HCT116 (cell line): ENCODE measurements around the gene HMGCLL1. TPM values are rescaled to one million over a fixed set of nuclear protein-coding genes. Genes with fewer than 3 reads are reported as not detected.

Source experiments
- ATAC-seq: fragments of 200-7000 bp; cut with Tn5 transposase; 2 replicates; pipeline ENCODE4 v1.9.1; 2020; ENCODE audit warnings: mild to moderate bottlenecking, moderate library complexity
- BruUV-seq: library from RNA; stranded (reverse); fragments of 400-500 nt; replicated peaks from 2 replicates; lab custom pipeline; 2021; lab: Mats Ljungman, UMichigan
- CTCF ChIA-PET: fragments of 300-600 bp; sonication (Branson Sonifier 250); formaldehyde crosslinking; loops from one replicate; lab custom pipeline; 2021; ENCODE audit warnings: antibody characterized with exemption; lab: Charles Lee
- POLR2A ChIA-PET: fragments of 300-600, 350-600 bp; sonication (Branson Sonifier 250); formaldehyde crosslinking; loops from one replicate; lab custom pipeline; 2021; ENCODE audit warnings: antibody characterized with exemption; lab: Charles Lee
- RAD21 ChIA-PET, 2 experiments: fragments of 300-600 bp; sonication (Branson Sonifier 250); formaldehyde crosslinking; loops; one replicate each; lab custom pipeline; 2023; ENCODE audit warnings: low total read pairs in 2 of 2; ENCODE audit not compliant: uncharacterized antibody in 2 of 2, unreplicated experiment in 2 of 2, low non-redundant PET in 1 of 2; lab: Charles Lee
- DNase-seq: peaks from one replicate; pipeline ENCODE4 v3.0.0-alpha.2; 2010; ENCODE audit warnings: low read depth, low spot score
- H2AFZ ChIP-seq: fragments of 200-600 bp; shearing (Covaris generic), sonication (generic); 2 replicates; pipeline ENCODE4 v1.6.1; 2017; ENCODE audit warnings: low read depth, mixed run types, mixed read lengths, antibody characterized with exemption, low read length; ENCODE audit not compliant: poor library complexity, severe bottlenecking
- H3K27ac ChIP-seq: 2 replicates; pipeline ENCODE4 v1.5.1; 2012; ENCODE audit warnings: low read depth, low read length
- H3K27me3 ChIP-seq: fragments of 200-600 bp; sonication (generic); 2 replicates; pipeline ENCODE4 v1.6.1; 2016; ENCODE audit warnings: mixed run types, low read length, mixed read lengths; ENCODE audit not compliant: insufficient read depth
- H3K36me3 ChIP-seq, 2 experiments: fragments of 200-500 bp in 1 of 2; fragments of 200-600 bp in 1 of 2; sonication (Bioruptor generic) in 1 of 2; sonication (generic) in 1 of 2; 2 replicates each; pipeline versions ENCODE4 v1.5.1 to v1.6.1; 2014 to 2016; ENCODE audit warnings: low read length in 2 of 2, inconsistent platforms in 1 of 2, mixed read lengths in 1 of 2, mixed run types in 1 of 2; ENCODE audit not compliant: insufficient read depth in 2 of 2, control insufficient read depth in 1 of 2
- H3K4me1 ChIP-seq, 2 experiments: fragments of 200-600 bp in 1 of 2; sonication (generic) in 1 of 2; 2 replicates each; pipeline versions ENCODE4 v1.5.1 to v1.6.1; 2012 to 2017; ENCODE audit warnings: low read length in 2 of 2, inconsistent platforms in 1 of 2, mild to moderate bottlenecking in 1 of 2, mixed read lengths in 1 of 2, mixed run types in 1 of 2, moderate library complexity in 1 of 2; ENCODE audit not compliant: insufficient read depth in 2 of 2, control insufficient read depth in 1 of 2
- H3K4me2 ChIP-seq: fragments of 200-600 bp; sonication (generic); 2 replicates; pipeline ENCODE4 v1.6.1; 2017; ENCODE audit warnings: mixed run types, low read length, mixed read lengths
- H3K4me3 ChIP-seq, 2 experiments: fragments of 200-600 bp in 1 of 2; sonication (generic) in 1 of 2; replicated peaks in 1 of 2; 2 replicates each; pipeline ENCODE4 v1.5.1; 2011 to 2016; ENCODE audit warnings: low read length in 2 of 2, control low read depth in 1 of 2, low read depth in 1 of 2, mild to moderate bottlenecking in 1 of 2, mixed read lengths in 1 of 2, mixed run types in 1 of 2
- H3K79me2 ChIP-seq: fragments of 200-600 bp; sonication (generic); 2 replicates; pipeline ENCODE4 v1.6.1; 2017; ENCODE audit warnings: mild to moderate bottlenecking, mixed run types, low read length, moderate library complexity, mixed read lengths; ENCODE audit not compliant: insufficient read depth
- H3K9ac ChIP-seq: fragments of 200-600 bp; sonication (generic); 2 replicates; pipeline ENCODE4 v1.6.1; 2016; ENCODE audit warnings: low read length, mixed read lengths
- H3K9me2 ChIP-seq: fragments of 200-600 bp; sonication (generic), shearing (Covaris generic); 2 replicates; pipeline ENCODE4 v1.6.1; 2017; ENCODE audit warnings: mixed run types, mild to moderate bottlenecking, moderate library complexity; ENCODE audit not compliant: insufficient read depth
- H3K9me3 ChIP-seq, 2 experiments: fragments of 200-500 bp in 1 of 2; fragments of 200-600 bp in 1 of 2; sonication (Bioruptor generic) in 1 of 2; sonication (generic) in 1 of 2; 2 replicates each; pipeline ENCODE4 v1.6.1; 2014 to 2017; ENCODE audit warnings: low read length in 2 of 2, mixed read lengths in 2 of 2, inconsistent platforms in 1 of 2, low read depth in 1 of 2, mild to moderate bottlenecking in 1 of 2, mixed run types in 1 of 2, moderate library complexity in 1 of 2; ENCODE audit not compliant: control insufficient read depth in 1 of 2, insufficient read depth in 1 of 2
- H4K20me1 ChIP-seq: fragments of 200-600 bp; sonication (generic), shearing (Covaris generic); 2 replicates; pipeline ENCODE4 v1.6.1; 2017; ENCODE audit warnings: mixed run types, mild to moderate bottlenecking, moderate library complexity; ENCODE audit not compliant: insufficient read depth
- CBX3 ChIP-seq: IDR thresholded peaks from 2 replicates; pipeline ENCODE4 v1.6.1; 2012; ENCODE audit warnings: low read depth
- EZH2 ChIP-seq: fragments of 200-600 bp; sonication (generic); IDR thresholded peaks from 2 replicates; pipeline ENCODE4 v1.6.1; 2017; ENCODE audit warnings: antibody characterized with exemption, mixed run types
- EZH2phosphoT487 ChIP-seq: fragments of 200-600 bp; IDR thresholded peaks from 2 replicates; pipeline ENCODE4 v1.6.1; 2018; ENCODE audit warnings: antibody characterized with exemption, borderline replicate concordance
- JUND ChIP-seq: IDR thresholded peaks from 2 replicates; pipeline ENCODE4 v1.6.1; 2012
- MAX ChIP-seq: IDR thresholded peaks from 2 replicates; pipeline ENCODE4 v1.6.1; 2012
- POLR2A ChIP-seq: IDR thresholded peaks from 2 replicates; pipeline ENCODE4 v1.7.0; 2011; ENCODE audit warnings: borderline replicate concordance; ENCODE audit not compliant: insufficient read depth, insufficient read length; ENCODE audit errors: extremely low read depth
- RAD21 ChIP-seq: IDR thresholded peaks from 2 replicates; pipeline ENCODE4 v1.6.1; 2012; ENCODE audit warnings: low read depth, mild to moderate bottlenecking
- REST ChIP-seq: IDR thresholded peaks from 2 replicates; pipeline ENCODE4 v1.6.1; 2012; ENCODE audit warnings: low read depth
- SP1 ChIP-seq: IDR thresholded peaks from 2 replicates; pipeline ENCODE4 v1.6.1; 2012; ENCODE audit warnings: low read depth
- SRF ChIP-seq: IDR thresholded peaks from 2 replicates; pipeline ENCODE4 v1.6.1; 2012; ENCODE audit warnings: low read depth
- YY1 ChIP-seq: IDR thresholded peaks from 2 replicates; pipeline ENCODE4 v1.6.1; 2011; ENCODE audit warnings: low read length, low read depth, moderate library complexity, mild to moderate bottlenecking; ENCODE audit not compliant: insufficient replicate concordance; ENCODE audit errors: extremely low read depth
- ZBTB33 ChIP-seq: IDR thresholded peaks from 2 replicates; pipeline ENCODE4 v1.6.1; 2011; ENCODE audit warnings: mild to moderate bottlenecking, low read length, moderate library complexity; ENCODE audit not compliant: insufficient replicate concordance; ENCODE audit errors: extremely low read depth
- intact Hi-C: fragments of 100-400 bp; cut with micrococcal nuclease; formaldehyde crosslinking; loops from 2 replicates; pipeline ENCODE4 v1.10.0; 2022
- total RNA-seq: library from RNA; stranded (reverse); gene quantifications from one replicate; pipeline ENCODE4 v1.2.1, GENCODE V29; 2021; ENCODE audit not compliant: unreplicated experiment

Gene HMGCLL1
- total RNA-seq, 1 experiment from 2014 or later, result not detected

- Histone ChIP-seq H3K27ac (no peak overlapping the region), H3K4me3 (no peak overlapping the region), H3K36me3 (no peaks in the 10 kb centered on the region), H3K79me2 (no peaks in the 10 kb centered on the region), H3K9ac (no peak overlapping the region), H3K9me2 (no peaks in the 10 kb centered on the region), H3K9me3 (no peaks in the 10 kb centered on the region), H3K27me3 (peaks cover 30% of the 10 kb centered on the region), H3K4me2 (no peak overlapping the region), H2AFZ (no peak overlapping the region), H3K4me1 (no peaks in the 10 kb centered on the region), H4K20me1 (no peaks in the 10 kb centered on the region)
- no TSS peak for BruUV-seq
- DNase-seq, result no peak
- TF ChIP-seq EZH2phosphoT487 (no peak), CBX3 (no peak), YY1 (no peak), EZH2 (no peak), POLR2A (no peak), RAD21 (no peak), REST (no peak), ZBTB33 (no peak), JUND (no peak), SP1 (no peak), SRF (no peak), MAX (no peak)
- intact Hi-C loops, result no loop called here
- CTCF ChIA-PET, result no interaction called here
- no peak for ATAC-seq
- POLR2A ChIA-PET, result no interaction called here
- RAD21 ChIA-PET, result no interaction called here
These were observed 179.6 kb downstream of the HMGCLL1 start for GRCh38 chr6:55399351-55399750.
